Common myeloid progenitor, CD34-positive (primary cell): ENCODE data around the gene SOX12.

ENCODE experiments used
- CTCF ChIA-PET: fragments of 350-600 bp; sonication (Branson Sonifier 250); formaldehyde crosslinking; loops from one replicate; lab custom pipeline; 2021; ENCODE audit warnings: antibody characterized with exemption; lab: Charles Lee
- POLR2A ChIA-PET: fragments of 350-600 bp; sonication (Branson Sonifier 250); formaldehyde crosslinking; loops from one replicate; lab custom pipeline; 2021; ENCODE audit warnings: antibody characterized with exemption; lab: Charles Lee
- DNase-seq, 3 donors: peaks; one replicate each; pipeline versions ENCODE4 v3.0.0 to v3.0.0-alpha.2; 2013
- H3K27ac ChIP-seq, 2 experiments: 1 replicate in 1 of 2; 2 replicates in 1 of 2; pipeline ENCODE4 v1.7.0; 2013; ENCODE audit warnings: inconsistent platforms in 2 of 2, low read length in 2 of 2, mild to moderate bottlenecking in 2 of 2, low read depth in 1 of 2, moderate library complexity in 1 of 2; ENCODE audit not compliant: severe bottlenecking in 2 of 2, insufficient read depth in 1 of 2, poor library complexity in 1 of 2
- H3K27me3 ChIP-seq, 5 experiments: replicated peaks in 2 of 5; 1 replicate in 3 of 5; 2 replicates in 2 of 5; pipeline versions ENCODE4 v1.6.1 to v1.7.0; 2013; ENCODE audit warnings: low read length in 4 of 5, mild to moderate bottlenecking in 2 of 5, moderate library complexity in 2 of 5, inconsistent platforms in 1 of 5; ENCODE audit not compliant: insufficient read depth in 5 of 5, control insufficient read depth in 4 of 5
- H3K36me3 ChIP-seq, 4 experiments: 1 replicate in 2 of 4; 2 replicates in 2 of 4; pipeline versions ENCODE4 v1.6.1 to v1.7.0; 2013; ENCODE audit warnings: low read length in 3 of 4, control low read depth in 1 of 4, mild to moderate bottlenecking in 1 of 4; ENCODE audit not compliant: control insufficient read depth in 4 of 4, insufficient read depth in 4 of 4
- H3K4me1 ChIP-seq, 4 experiments: 1 replicate in 3 of 4; 2 replicates in 1 of 4; pipeline versions ENCODE4 v1.6.1 to v1.7.1; 2013; ENCODE audit warnings: low read length in 3 of 4, mild to moderate bottlenecking in 3 of 4, control low read depth in 1 of 4, inconsistent platforms in 1 of 4, moderate library complexity in 1 of 4; ENCODE audit not compliant: control insufficient read depth in 4 of 4, insufficient read depth in 4 of 4; ENCODE audit errors: control extremely low read depth in 1 of 4
- H3K4me3 ChIP-seq, 7 experiments: 1 replicate in 4 of 7; 2 replicates in 3 of 7; pipeline versions ENCODE4 v1.5.1 to v1.7.0; 2013; ENCODE audit warnings: mild to moderate bottlenecking in 7 of 7, low read length in 6 of 7, moderate library complexity in 6 of 7, inconsistent platforms in 2 of 7, low read depth in 2 of 7, control low read depth in 1 of 7; ENCODE audit not compliant: insufficient read depth in 4 of 7, control insufficient read depth in 1 of 7; ENCODE audit errors: extremely low read depth in 1 of 7
- H3K9me3 ChIP-seq, 5 experiments: 1 replicate in 4 of 5; 2 replicates in 1 of 5; pipeline versions ENCODE4 v1.6.1 to v1.7.1; 2013; ENCODE audit warnings: low read length in 4 of 5, mild to moderate bottlenecking in 2 of 5, inconsistent platforms in 1 of 5, low read depth in 1 of 5, moderate library complexity in 1 of 5; ENCODE audit not compliant: control insufficient read depth in 4 of 5, insufficient read depth in 2 of 5; ENCODE audit errors: control extremely low read depth in 1 of 5
- WGBS: methylation state at CpG from one replicate; pipeline ENCODE4 v1.1.5; 2013; ENCODE audit not compliant: insufficient coverage; 5-methylcytosine and 5-hydroxymethylcytosine counted together

Gene SOX12

DNA sequence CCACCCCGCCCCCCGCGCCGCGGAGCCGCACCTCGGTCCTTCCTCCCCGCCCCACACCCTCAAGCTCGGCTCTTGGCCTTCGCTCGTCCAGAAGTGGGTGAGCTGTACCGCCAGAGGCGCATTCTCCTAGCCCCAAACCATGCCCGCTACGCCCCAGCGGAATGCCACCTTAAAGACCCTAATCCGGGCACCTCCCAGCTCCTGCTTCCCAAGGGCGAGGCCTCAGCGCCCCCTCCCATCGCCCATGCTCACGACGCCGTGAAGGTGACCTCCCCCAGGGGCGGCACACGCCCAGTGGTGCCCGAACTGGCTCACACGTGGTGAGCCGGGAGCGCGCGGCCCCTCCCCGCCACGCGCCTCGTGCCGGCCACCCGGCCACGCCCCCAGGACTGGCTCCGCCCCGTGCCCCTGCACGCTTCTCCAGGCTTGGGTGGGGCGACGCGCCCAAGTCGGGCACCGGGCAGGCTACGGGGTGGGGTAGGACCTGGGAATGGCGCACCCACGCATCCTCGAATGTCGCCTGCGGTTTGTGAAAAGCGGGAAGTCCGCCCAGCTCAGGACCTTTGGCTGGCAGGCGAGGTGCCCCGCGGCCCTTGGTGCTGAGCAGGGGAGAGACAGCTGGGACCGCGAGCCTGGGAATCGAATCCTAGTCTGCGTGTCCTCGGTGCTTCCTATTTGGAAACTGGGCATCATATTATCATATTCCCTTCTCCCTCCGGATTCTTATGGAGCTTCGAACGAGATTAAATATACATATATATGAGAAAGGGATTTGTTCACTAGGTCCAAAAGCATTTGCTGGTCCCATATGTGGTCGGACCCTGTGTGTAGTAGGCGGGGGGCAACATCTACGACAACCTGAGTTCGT, 941 bp upstream of the SOX12 start:
- ChIA-PET POLR2A (interaction anchor here (0.7 to 2.4 kb wide), 5 partner anchors 13 to 28 kb away, joined by 3 to 6 read pairs (median 4); no protein-coding TSS in a partner anchor), CTCF (interaction anchor here (0.5 to 4.4 kb wide), 8 partner anchors 10 to 84 kb away, joined by 3 to 18 read pairs (median 4); no protein-coding TSS in a partner anchor)
- Histone ChIP-seq H3K27ac (peak overlapping the region; percentile 68 to 84), H3K36me3 (peaks cover 0 to 16% (median 8%) of the 10 kb centered on the region in 4 experiments), H3K4me3 (peak overlapping the region; percentile 81 to 94 (median 88)), H3K4me1 (peaks cover 5 to 40% (median 36%) of the 10 kb centered on the region in 4 experiments), H3K9me3 (no peaks in the 10 kb centered on the region), H3K27me3 (no peaks in the 10 kb centered on the region)
- peak; percentile 88 to 94 (median 94) for DNase-seq
- under 1% methylated on average over 49 of the region's 69 CpGs for WGBS

GRCh38 chr20:325889-326644, 715 bp downstream of the SOX12 start:
- H3K4me3 ChIP-seq: peak overlapping the region; percentile 71 to 94 (median 88)
- no peaks in the 10 kb centered on the region for H3K27me3 ChIP-seq
- ChIA-PET POLR2A (interaction anchor here (1.0 to 2.4 kb wide), 5 partner anchors 14 to 32 kb away, joined by 3 to 6 read pairs (median 4); partner anchors contain the start of gene ZCCHC3), CTCF (interaction anchor here (1.0 kb wide), 1 partner anchor 24 kb away, joined by 3 read pairs; no protein-coding TSS in a partner anchor)
- peaks cover 0 to 24% (median 9%) of the 10 kb centered on the region in 4 experiments for H3K36me3 ChIP-seq
- DNase-seq: peak; percentile 69 to 81 (median 75)
- H3K4me1 ChIP-seq: peaks cover 14 to 52% (median 47%) of the 10 kb centered on the region in 4 experiments
- H3K9me3 ChIP-seq: no peaks in the 10 kb centered on the region
- under 1% methylated on average over 82 of the region's 103 CpGs for WGBS
- peak overlapping the region; percentile 58 to 73 for H3K27ac ChIP-seq

GRCh38 chr20:326645-327185, 1.4 kb downstream of the SOX12 start:
- 0% methylated on average over 24 of the region's 38 CpGs for WGBS
- no peaks in the 10 kb centered on the region for H3K9me3 ChIP-seq
- peaks cover 14 to 52% (median 47%) of the 10 kb centered on the region in 4 experiments for H3K4me1 ChIP-seq
- H3K27ac ChIP-seq: peak overlapping the region in 1 of 2 experiments; percentile 73
- ChIA-PET CTCF (interaction anchor here (1.0 kb wide), 1 partner anchor 24 kb away, joined by 3 read pairs; no protein-coding TSS in a partner anchor), POLR2A (interaction anchor here (1.8 kb wide), 1 partner anchor 27 kb away, joined by 4 read pairs; no protein-coding TSS in a partner anchor)
- no peaks in the 10 kb centered on the region for H3K27me3 ChIP-seq
- DNase-seq: no peak
- H3K4me3 ChIP-seq: peak overlapping the region; percentile 71 to 94 (median 88)
- H3K36me3 ChIP-seq: peaks cover 0 to 25% (median 9%) of the 10 kb centered on the region in 4 experiments

- Histone ChIP-seq H3K27ac (peak overlapping the region; percentile 58 to 78), H3K4me3 (peak overlapping the region; percentile 55 to 94 (median 86)), H3K27me3 (no peaks in the 10 kb centered on the region), H3K4me1 (peaks cover 14 to 52% (median 47%) of the 10 kb centered on the region in 4 experiments), H3K9me3 (no peaks in the 10 kb centered on the region), H3K36me3 (peaks cover 0 to 21% (median 9%) of the 10 kb centered on the region in 4 experiments)
- CTCF ChIA-PET: interaction anchor here (4.4 to 4.8 kb wide), 2 partner anchors 27 to 60 kb away, joined by 26 to 54 read pairs; no protein-coding TSS in a partner anchor
- DNase-seq: peak; percentile 90 to 96 (median 96)
- 3% methylated on average over 32 of the region's 47 CpGs for WGBS
- POLR2A ChIA-PET: no interaction called here
These were observed 2.1 kb downstream of the SOX12 start for GRCh38 chr20:327186-328026.

DNA sequence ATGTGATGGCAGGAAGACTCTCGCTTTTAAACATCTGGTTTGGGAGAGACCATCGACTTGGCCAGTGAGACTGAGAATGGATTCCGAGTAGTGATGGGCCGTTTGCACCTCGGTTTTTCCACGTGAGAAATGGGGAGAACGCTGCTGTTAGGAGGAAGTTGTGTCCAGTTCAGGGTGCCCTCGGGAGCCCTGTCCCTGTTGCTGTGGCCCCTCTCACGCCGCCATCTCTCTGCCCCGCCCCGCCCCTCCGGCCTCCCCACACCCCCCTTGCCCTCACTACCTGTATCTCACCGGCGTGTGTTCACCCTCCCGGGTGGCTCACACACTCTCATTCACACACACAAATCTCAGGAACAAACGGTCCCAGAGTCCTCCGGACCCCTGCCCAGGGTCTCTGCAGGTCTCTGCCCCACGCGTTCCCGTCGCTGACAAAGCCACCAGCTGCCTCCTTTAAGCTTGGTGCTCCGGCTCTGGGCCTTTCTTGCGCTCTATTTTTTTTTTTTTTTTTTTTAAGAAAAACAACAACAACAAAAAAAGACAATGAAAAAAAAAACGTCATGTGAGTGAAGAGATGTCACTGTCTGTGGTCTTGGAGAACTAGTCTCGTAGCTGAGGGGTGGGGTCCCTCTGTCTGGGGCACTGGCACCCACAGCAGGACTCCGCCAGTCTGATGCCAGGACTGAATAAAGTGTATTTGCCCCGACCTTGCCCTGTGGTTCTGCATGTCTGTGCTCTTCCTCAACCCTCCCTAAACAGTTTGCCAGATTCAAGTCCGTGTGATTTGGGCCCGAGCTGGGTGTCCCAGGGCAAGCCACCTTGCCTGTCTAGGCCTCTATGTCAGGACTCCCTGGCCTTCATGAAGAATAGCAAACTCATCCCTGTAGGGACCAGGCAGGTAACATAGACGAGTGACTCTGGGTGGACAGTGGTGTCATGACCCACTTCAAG, 2.9 kb downstream of the SOX12 start:
- Histone ChIP-seq H3K36me3 (peaks cover 0 to 21% (median 9%) of the 10 kb centered on the region in 4 experiments), H3K27ac (peak overlapping the region; percentile 58 to 78), H3K4me1 (peaks cover 14 to 52% (median 47%) of the 10 kb centered on the region in 4 experiments), H3K4me3 (peak overlapping the region in 6 of 7 experiments; percentile 71 to 94 (median 87)), H3K27me3 (no peaks in the 10 kb centered on the region), H3K9me3 (no peaks in the 10 kb centered on the region)
- 48% methylated on average over 15 of the region's 31 CpGs for WGBS
- ChIA-PET CTCF (interaction anchor here (1.1 to 5.3 kb wide), 6 partner anchors 16 to 70 kb away, joined by 4 to 54 read pairs (median 14); partner anchors contain the start of gene DEFB132), POLR2A (no interaction called here)
- peak in 1 of 3 donors; percentile 2 for DNase-seq
